Liver (tissue), 9 donors: ENCODE measurements around the gene MEX3C. TPM values are rescaled to one million over a fixed set of nuclear protein-coding genes. Genes with fewer than 3 reads are reported as not detected.
A peak's percentile ranks its signal among the peaks of the same experiment; 100 is the strongest.

Experiments used
- DNase-seq: peaks from one replicate; pipeline ENCODE4 v3.0.0-alpha.2; 2017; ENCODE audit warnings: low spot score
- H3K27ac ChIP-seq, 2 donors: one replicate each; pipeline ENCODE4 v1.7.0; 2013; ENCODE audit warnings: inconsistent platforms in 2 of 2, low read length in 2 of 2, control low read depth in 1 of 2, low read depth in 1 of 2, mild to moderate bottlenecking in 1 of 2
- H3K27me3 ChIP-seq, 4 donors: one replicate each; pipeline versions ENCODE4 v1.6.1 to v1.7.0; 2013; ENCODE audit warnings: low read length in 3 of 4, inconsistent platforms in 1 of 4, mild to moderate bottlenecking in 1 of 4, moderate library complexity in 1 of 4; ENCODE audit not compliant: control insufficient read depth in 4 of 4, insufficient read depth in 4 of 4
- H3K36me3 ChIP-seq, 4 donors: one replicate each; pipeline versions ENCODE4 v1.6.1 to v1.7.0; 2013; ENCODE audit warnings: low read length in 3 of 4, mild to moderate bottlenecking in 3 of 4, low read depth in 1 of 4, moderate library complexity in 1 of 4; ENCODE audit not compliant: control insufficient read depth in 4 of 4, insufficient read depth in 3 of 4
- H3K4me1 ChIP-seq, 4 donors: one replicate each; pipeline versions ENCODE4 v1.6.1 to v1.7.0; 2013; ENCODE audit warnings: low read length in 3 of 4, mild to moderate bottlenecking in 3 of 4, moderate library complexity in 1 of 4; ENCODE audit not compliant: control insufficient read depth in 4 of 4, insufficient read depth in 4 of 4
- H3K4me3 ChIP-seq, 3 donors: one replicate each; pipeline versions ENCODE4 v1.6.1 to v1.7.0; 2013; ENCODE audit warnings: low read length in 3 of 3, control low read depth in 1 of 3, low read depth in 1 of 3, mild to moderate bottlenecking in 1 of 3
- H3K9ac ChIP-seq, 2 donors: one replicate each; pipeline ENCODE4 v1.7.0; 2013; ENCODE audit warnings: low read length in 2 of 2, mild to moderate bottlenecking in 2 of 2, moderate library complexity in 2 of 2, control low read depth in 1 of 2, low read depth in 1 of 2
- H3K9me3 ChIP-seq, 4 donors: one replicate each; pipeline versions ENCODE4 v1.6.1 to v1.7.0; 2013; ENCODE audit warnings: low read length in 3 of 4; ENCODE audit not compliant: control insufficient read depth in 4 of 4
- EGR1 ChIP-seq, 2 donors: IDR thresholded peaks; 2 replicates each; pipeline ENCODE4 v1.6.1; 2016 to 2018; ENCODE audit warnings: antibody characterized with exemption in 2 of 2, low read depth in 2 of 2
- FOXA2 ChIP-seq: IDR thresholded peaks from 2 replicates; pipeline ENCODE4 v1.6.1; 2016; ENCODE audit warnings: antibody characterized with exemption
- RAD21 ChIP-seq, 2 donors: IDR thresholded peaks; 2 replicates each; pipeline ENCODE4 v1.6.1; 2016; ENCODE audit warnings: antibody characterized with exemption in 2 of 2, mild to moderate bottlenecking in 2 of 2
- REST ChIP-seq: IDR thresholded peaks from 2 replicates; pipeline ENCODE4 v1.6.1; 2016; ENCODE audit warnings: antibody characterized with exemption, mild to moderate bottlenecking
- WGBS: extraction: QIAGEN DNeasy Blood & Tissue Kit; methylation state at CpG from one replicate; pipeline ENCODE4 v1.1.7; 2013; 5-methylcytosine and 5-hydroxymethylcytosine counted together
- polyA plus RNA-seq, 2 donors: library from polyadenylated mRNA; stranded (reverse) in 1 of 2; unstranded in 1 of 2; fragments of 200-250 nt in 1 of 2; fragments of >200 nt in 1 of 2; fragmentation: Nextera tagmentation in 1 of 2; extraction: Ambion mirVana in 1 of 2; gene quantifications; one replicate each; pipeline versions ENCODE4 v1.2.1 to v1.2.3, GENCODE V29; 2013 to 2015
- total RNA-seq, 2 donors: library from RNA; depleted of rRNA; stranded (reverse); fragments of >200 nt; gene quantifications; one replicate each; pipeline ENCODE4 v1.2.3, GENCODE V29; 2014
- TF ChIP-seq, protein P1 (sequence below): IDR thresholded peaks from 2 replicates; pipeline ENCODE4 v1.6.1; 2016; ENCODE audit warnings: antibody characterized with exemption
- TF ChIP-seq, protein P2 (sequence below): IDR thresholded peaks from 2 replicates; pipeline ENCODE4 v1.6.1; 2016; ENCODE audit warnings: antibody characterized with exemption
- donor health status: healthy.
- donor health status: healthy.
- donor health status: healthy.
- donor health status: healthy.
- donor health status: healthy.

Gene MEX3C
- total and polyA plus RNA-seq, 4 donors: 2.7 to 16.1 (median 8.6) TPM

GRCh38 chr18:51133580-51134160 lies 63.8 kb downstream of the MEX3C start (continued):
- peak; percentile 71 for TF ChIP-seq REST

DNA sequence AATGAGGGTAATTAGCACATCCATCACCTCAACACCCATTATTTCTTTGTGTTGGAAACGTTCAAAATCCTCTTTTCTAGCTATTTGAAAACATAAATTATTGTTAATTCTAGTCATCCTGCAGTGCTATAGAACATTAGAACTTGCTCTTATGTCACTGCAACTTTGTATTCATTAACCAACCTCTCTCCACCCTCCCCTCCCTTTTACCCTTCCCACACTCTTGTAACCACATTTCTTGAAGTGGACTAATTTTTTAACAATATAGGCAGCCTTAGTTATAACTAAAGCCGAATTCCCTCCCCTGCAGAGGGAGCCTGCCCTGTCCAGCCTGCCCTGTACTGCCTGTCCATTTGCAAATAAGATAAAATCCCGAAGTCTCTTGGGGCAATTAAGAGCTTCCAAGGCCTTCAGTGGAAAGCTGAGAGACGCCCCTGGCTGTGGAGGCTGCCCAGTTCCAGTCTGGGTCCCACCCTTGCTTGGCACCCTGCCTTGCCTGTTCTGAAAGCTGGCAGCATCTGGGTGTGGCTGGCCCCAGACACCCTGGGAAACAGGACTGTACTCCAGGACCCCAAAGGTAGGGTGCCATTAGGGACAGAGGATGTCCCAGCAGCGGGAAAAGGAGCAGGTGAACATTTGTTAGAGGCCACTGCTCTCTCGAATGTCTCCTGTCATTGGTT lies 65.1 kb downstream of the MEX3C start:
- DNase-seq: no peak
- no peak for TF ChIP-seq FOXA2
- TF ChIP-seq EGR1 (IDR thresholded peaks at IDR 0.05; ENCODE audit: low read depth in 2 of 2): no peak
- TF ChIP-seq, protein P1, sequence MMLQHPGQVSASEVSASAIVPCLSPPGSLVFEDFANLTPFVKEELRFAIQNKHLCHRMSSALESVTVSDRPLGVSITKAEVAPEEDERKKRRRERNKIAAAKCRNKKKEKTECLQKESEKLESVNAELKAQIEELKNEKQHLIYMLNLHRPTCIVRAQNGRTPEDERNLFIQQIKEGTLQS: no peak
- Histone ChIP-seq H3K4me1 (peaks cover 7 to 30% (median 18%) of the 10 kb centered on the region in 4 donors), H3K4me3 (no peak overlapping the region), H3K9me3 (no peaks in the 10 kb centered on the region), H3K36me3 (no peaks in the 10 kb centered on the region), H3K9ac (no peak overlapping the region), H3K27me3 (no peaks in the 10 kb centered on the region), H3K27ac (no peak overlapping the region)
- WGBS: 65% methylated on average over 6 of the region's 6 CpGs

- Histone ChIP-seq H3K9me3 (no peaks in the 10 kb centered on the region), H3K36me3 (no peaks in the 10 kb centered on the region), H3K9ac (no peak overlapping the region), H3K4me3 (no peak overlapping the region), H3K4me1 (peaks cover 5 to 23% (median 15%) of the 10 kb centered on the region in 4 donors), H3K27ac (no peak overlapping the region), H3K27me3 (no peaks in the 10 kb centered on the region)
- 84% methylated on average over 4 of the region's 4 CpGs for WGBS
- TF ChIP-seq, protein P2, sequence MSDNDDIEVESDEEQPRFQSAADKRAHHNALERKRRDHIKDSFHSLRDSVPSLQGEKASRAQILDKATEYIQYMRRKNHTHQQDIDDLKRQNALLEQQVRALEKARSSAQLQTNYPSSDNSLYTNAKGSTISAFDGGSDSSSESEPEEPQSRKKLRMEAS: no peak
- no peak for TF ChIP-seq RAD21 (IDR thresholded peaks at IDR 0.05)
- no peak for TF ChIP-seq REST
- DNase-seq: no peak
Measured at GRCh38 chr18:51128533-51128932, 68.9 kb downstream of the MEX3C start.
